ENCODE results near the gene GBX2.

GBX2 gene

GRCh38 chr2:236168110-236169080, at the start of gene GBX2:
Gene GBX2, minus strand, starts transcription at chr2:236168386. Its CDS starts 415 bp downstream, at chr2:236167971.
- DNase-seq (ENCODE audit: low spot score): peak; percentile 43

- no peak for DNase-seq (ENCODE audit: low spot score)
These were observed 49.7 kb upstream of the GBX2 start for GRCh38 chr2:236217926-236218325.

GRCh38 chr2:236216711-236217110, 48.5 kb upstream of the GBX2 start:
- DNase-seq (ENCODE audit: low spot score): no peak

- DNase-seq (ENCODE audit: low spot score): no peak
These were observed 47.7 kb upstream of the GBX2 start for GRCh38 chr2:236215761-236216333.

- no peak for DNase-seq (ENCODE audit: low spot score)
These were observed 47.0 kb upstream of the GBX2 start for GRCh38 chr2:236215196-236215595.

- no peak for DNase-seq (ENCODE audit: low spot score)
These were observed 46.3 kb upstream of the GBX2 start for GRCh38 chr2:236214376-236214995.

- DNase-seq (ENCODE audit: low spot score): no peak
These were observed 43.1 kb upstream of the GBX2 start for GRCh38 chr2:236211296-236211695.

- no peak for DNase-seq (ENCODE audit: low spot score)
These were observed 42.4 kb upstream of the GBX2 start for GRCh38 chr2:236210536-236210935.

- DNase-seq (ENCODE audit: low spot score): no peak
These were observed 41.8 kb upstream of the GBX2 start for GRCh38 chr2:236209996-236210395.

GRCh38 chr2:236209535-236209934, 41.3 kb upstream of the GBX2 start:
- DNase-seq (ENCODE audit: low spot score): no peak

GRCh38 chr2:236208019-236208926, 40.1 kb upstream of the GBX2 start:
- no peak for DNase-seq (ENCODE audit: low spot score)

- DNase-seq (ENCODE audit: low spot score): no peak
These were observed 39.3 kb upstream of the GBX2 start for GRCh38 chr2:236207472-236207871.

- DNase-seq (ENCODE audit: low spot score): no peak
These were observed 37.9 kb upstream of the GBX2 start for GRCh38 chr2:236205867-236206645.

GRCh38 chr2:236204953-236205352, 36.8 kb upstream of the GBX2 start:
- no peak for DNase-seq (ENCODE audit: low spot score)

- DNase-seq (ENCODE audit: low spot score): no peak
These were observed 32.2 kb upstream of the GBX2 start for GRCh38 chr2:236200378-236200777.

- no peak for DNase-seq (ENCODE audit: low spot score)
These were observed 28.2 kb upstream of the GBX2 start for GRCh38 chr2:236196366-236196765.

- DNase-seq (ENCODE audit: low spot score): no peak
These were observed 27.5 kb upstream of the GBX2 start for GRCh38 chr2:236195726-236196125.

- no peak for DNase-seq (ENCODE audit: low spot score)
These were observed 26.6 kb upstream of the GBX2 start for GRCh38 chr2:236194786-236195185.

GRCh38 chr2:236193026-236193425, 24.8 kb upstream of the GBX2 start:
- no peak for DNase-seq (ENCODE audit: low spot score)

GRCh38 chr2:236190674-236191073, 22.5 kb upstream of the GBX2 start:
- DNase-seq (ENCODE audit: low spot score): no peak

GRCh38 chr2:236184701-236185100, 16.5 kb upstream of the GBX2 start:
- no peak for DNase-seq (ENCODE audit: low spot score)
